ENCODE data around the gene MAP7D2.

MAP7D2 gene

DNA sequence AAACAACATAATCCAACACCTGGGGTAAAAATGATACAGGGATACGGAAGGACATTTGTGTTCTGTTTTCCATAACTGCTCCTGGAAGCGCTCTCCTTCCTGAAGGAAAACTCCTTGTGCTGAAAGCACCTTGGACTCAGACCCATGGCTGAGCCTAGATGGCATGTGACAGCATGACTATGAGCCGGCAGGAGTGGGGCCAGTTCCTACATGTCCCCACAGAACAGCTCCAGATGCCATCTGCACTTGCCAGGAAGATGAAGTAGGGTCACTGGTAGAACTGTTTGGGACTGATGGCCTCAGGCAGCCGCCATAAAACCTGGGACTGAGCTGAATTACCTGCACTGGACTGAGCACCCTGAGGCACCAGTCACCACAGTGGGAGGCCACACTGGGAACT lies 69.8 kb downstream of the MAP7D2 start:
- Histone ChIP-seq H3K4me2 (ENCODE audit: low read length) (no peak overlapping the region), H2AFZ (ENCODE audit: low read depth, low read length) (no peak overlapping the region), H3K9me3 (ENCODE audit: insufficient read depth, low read length) (no peaks in the 10 kb centered on the region), H3K9ac (ENCODE audit: low read length) (no peak overlapping the region), H4K20me1 (ENCODE audit: insufficient read depth, low read length) (no peaks in the 10 kb centered on the region), H3K4me3 (ENCODE audit: low read length) (no peak overlapping the region), H3K27ac (ENCODE audit: low read length) (no peak overlapping the region), H3K79me2 (ENCODE audit: low read length) (no peaks in the 10 kb centered on the region), H3K27me3 (ENCODE audit: low read depth, low read length) (no peaks in the 10 kb centered on the region), H3K4me1 (ENCODE audit: low read length) (peaks cover 7% of the 10 kb centered on the region; the same call in 1 of the 2 replicates), H3K36me3 (replicated peaks; ENCODE audit: low read depth, low read length) (no peaks in the 10 kb centered on the region)
- no peak for TF ChIP-seq EZH2phosphoT487 (IDR thresholded peaks at IDR 0.05; ENCODE audit: low read depth)
- TF ChIP-seq, protein P1, sequence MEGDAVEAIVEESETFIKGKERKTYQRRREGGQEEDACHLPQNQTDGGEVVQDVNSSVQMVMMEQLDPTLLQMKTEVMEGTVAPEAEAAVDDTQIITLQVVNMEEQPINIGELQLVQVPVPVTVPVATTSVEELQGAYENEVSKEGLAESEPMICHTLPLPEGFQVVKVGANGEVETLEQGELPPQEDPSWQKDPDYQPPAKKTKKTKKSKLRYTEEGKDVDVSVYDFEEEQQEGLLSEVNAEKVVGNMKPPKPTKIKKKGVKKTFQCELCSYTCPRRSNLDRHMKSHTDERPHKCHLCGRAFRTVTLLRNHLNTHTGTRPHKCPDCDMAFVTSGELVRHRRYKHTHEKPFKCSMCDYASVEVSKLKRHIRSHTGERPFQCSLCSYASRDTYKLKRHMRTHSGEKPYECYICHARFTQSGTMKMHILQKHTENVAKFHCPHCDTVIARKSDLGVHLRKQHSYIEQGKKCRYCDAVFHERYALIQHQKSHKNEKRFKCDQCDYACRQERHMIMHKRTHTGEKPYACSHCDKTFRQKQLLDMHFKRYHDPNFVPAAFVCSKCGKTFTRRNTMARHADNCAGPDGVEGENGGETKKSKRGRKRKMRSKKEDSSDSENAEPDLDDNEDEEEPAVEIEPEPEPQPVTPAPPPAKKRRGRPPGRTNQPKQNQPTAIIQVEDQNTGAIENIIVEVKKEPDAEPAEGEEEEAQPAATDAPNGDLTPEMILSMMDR (IDR thresholded peaks at IDR 0.05; ENCODE audit: low read depth, low read length), result no peak

DNA sequence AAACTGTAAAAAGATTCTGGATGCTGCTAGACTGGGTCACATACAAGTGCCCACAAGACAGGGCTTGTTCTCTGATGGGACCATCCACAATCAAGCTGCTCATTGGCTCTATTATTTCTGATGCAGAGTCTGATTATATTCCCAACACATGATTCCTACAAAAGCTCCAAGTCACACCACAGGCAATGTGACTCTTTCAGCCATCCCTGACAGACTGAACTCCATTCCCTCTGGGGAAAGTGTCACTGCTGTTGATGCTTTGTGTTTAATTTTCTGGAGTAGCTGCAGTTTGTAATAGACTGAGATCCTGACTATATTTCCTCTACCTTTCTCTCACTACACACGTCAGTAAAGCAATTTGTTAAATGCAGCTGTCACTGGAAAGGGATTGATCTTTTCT lies 70.5 kb downstream of the MAP7D2 start:
- Histone ChIP-seq H4K20me1 (ENCODE audit: insufficient read depth, low read length) (no peaks in the 10 kb centered on the region), H3K36me3 (replicated peaks; ENCODE audit: low read depth, low read length) (no peaks in the 10 kb centered on the region), H3K4me1 (ENCODE audit: low read length) (peaks cover 7% of the 10 kb centered on the region; the same call in 1 of the 2 replicates), H2AFZ (ENCODE audit: low read depth, low read length) (no peak overlapping the region), H3K27ac (ENCODE audit: low read length) (no peak overlapping the region), H3K4me3 (ENCODE audit: low read length) (no peak overlapping the region), H3K27me3 (ENCODE audit: low read depth, low read length) (no peaks in the 10 kb centered on the region), H3K79me2 (ENCODE audit: low read length) (no peaks in the 10 kb centered on the region), H3K9me3 (ENCODE audit: insufficient read depth, low read length) (no peaks in the 10 kb centered on the region), H3K4me2 (ENCODE audit: low read length) (no peak overlapping the region), H3K9ac (ENCODE audit: low read length) (no peak overlapping the region)
- TF ChIP-seq, protein P1 (IDR thresholded peaks at IDR 0.05; ENCODE audit: low read depth, low read length), result no peak
- no peak for TF ChIP-seq EZH2phosphoT487 (IDR thresholded peaks at IDR 0.05; ENCODE audit: low read depth)

DNA sequence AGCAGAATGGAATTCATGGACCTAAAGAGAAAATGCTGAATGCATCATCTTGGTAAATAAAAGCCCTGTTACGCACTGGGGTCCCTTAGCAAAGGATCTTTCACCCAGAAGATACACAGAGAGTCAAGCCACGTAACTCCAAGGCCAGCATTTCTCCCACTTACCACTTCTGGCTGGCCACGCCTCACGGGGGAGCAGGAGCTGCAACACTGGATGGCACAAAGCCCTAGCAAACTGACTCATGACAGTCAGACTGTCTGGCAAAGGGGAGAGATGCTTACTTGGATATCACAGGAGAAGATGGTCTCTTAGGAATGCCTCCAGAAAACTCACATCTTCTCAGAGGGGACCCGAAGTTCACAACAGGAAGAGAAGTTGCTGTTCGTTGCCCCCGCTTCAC lies 74.5 kb downstream of the MAP7D2 start:
- Histone ChIP-seq H3K4me2 (ENCODE audit: low read length) (no peak overlapping the region), H4K20me1 (ENCODE audit: insufficient read depth, low read length) (no peaks in the 10 kb centered on the region), H3K27ac (ENCODE audit: low read length) (no peak overlapping the region), H3K27me3 (ENCODE audit: low read depth, low read length) (no peaks in the 10 kb centered on the region), H3K9ac (ENCODE audit: low read length) (no peak overlapping the region), H3K9me3 (ENCODE audit: insufficient read depth, low read length) (no peaks in the 10 kb centered on the region), H3K79me2 (ENCODE audit: low read length) (no peaks in the 10 kb centered on the region), H2AFZ (ENCODE audit: low read depth, low read length) (no peak overlapping the region), H3K4me1 (ENCODE audit: low read length) (peaks cover 7% of the 10 kb centered on the region; the same call in 1 of the 2 replicates), H3K36me3 (replicated peaks; ENCODE audit: low read depth, low read length) (no peaks in the 10 kb centered on the region), H3K4me3 (ENCODE audit: low read length) (no peak overlapping the region)
- TF ChIP-seq, protein P1 (IDR thresholded peaks at IDR 0.05; ENCODE audit: low read depth, low read length), result no peak
- no peak for TF ChIP-seq EZH2phosphoT487 (IDR thresholded peaks at IDR 0.05; ENCODE audit: low read depth)

DNA sequence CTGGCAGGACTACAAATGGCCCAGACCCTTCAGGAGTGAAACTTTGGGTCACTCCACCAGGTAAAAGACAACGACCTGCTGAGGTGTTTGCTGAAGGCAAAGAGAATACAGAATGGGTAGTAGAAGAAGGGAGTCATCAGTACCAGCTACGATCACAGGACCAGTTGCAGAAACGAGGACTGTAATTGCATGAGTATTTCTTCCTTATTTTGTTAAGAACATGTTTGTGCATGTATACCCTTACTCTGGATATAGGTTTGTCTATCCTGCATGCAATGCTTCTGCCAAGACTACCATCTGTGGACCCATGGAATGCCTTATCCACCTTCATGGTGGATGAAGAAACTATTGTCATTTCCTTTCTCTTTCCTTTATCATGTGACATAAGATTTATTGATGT lies 77.7 kb downstream of the MAP7D2 start:
- Histone ChIP-seq H3K36me3 (replicated peaks; ENCODE audit: low read depth, low read length) (no peaks in the 10 kb centered on the region), H3K9ac (ENCODE audit: low read length) (no peak overlapping the region), H3K27me3 (ENCODE audit: low read depth, low read length) (no peaks in the 10 kb centered on the region), H3K4me2 (ENCODE audit: low read length) (no peak overlapping the region), H3K27ac (ENCODE audit: low read length) (no peak overlapping the region), H3K79me2 (ENCODE audit: low read length) (no peaks in the 10 kb centered on the region), H2AFZ (ENCODE audit: low read depth, low read length) (no peak overlapping the region), H3K9me3 (ENCODE audit: insufficient read depth, low read length) (no peaks in the 10 kb centered on the region), H3K4me3 (ENCODE audit: low read length) (no peak overlapping the region), H4K20me1 (ENCODE audit: insufficient read depth, low read length) (no peaks in the 10 kb centered on the region), H3K4me1 (ENCODE audit: low read length) (peaks cover 7% of the 10 kb centered on the region; the same call in 1 of the 2 replicates)
- TF ChIP-seq, protein P1 (IDR thresholded peaks at IDR 0.05; ENCODE audit: low read depth, low read length), result no peak
- no peak for TF ChIP-seq EZH2phosphoT487 (IDR thresholded peaks at IDR 0.05; ENCODE audit: low read depth)
